HepG2 (cell line): ENCODE measurements around the gene OR6S1. TPM values are rescaled to one million over a fixed set of nuclear protein-coding genes. Genes with fewer than 3 reads are reported as not detected.

Source experiments
- CC2D1A ChIP-seq: sonication (generic); formaldehyde crosslinking; IDR thresholded peaks from 2 replicates; pipeline ENCODE4 v1.8.1; 2023; ENCODE audit warnings: mild to moderate bottlenecking, missing genetic modification reagents
- HNRNPK ChIP-seq: fragments of 200-400 bp; formaldehyde crosslinking; IDR thresholded peaks from 2 replicates; pipeline ENCODE4 v1.6.1; 2018; ENCODE audit warnings: low read length, low read depth, moderate library complexity, mild to moderate bottlenecking; ENCODE audit not compliant: poor library complexity, severe bottlenecking
- ISX ChIP-seq: sonication (generic); formaldehyde crosslinking; conservative IDR thresholded peaks from 2 replicates; pipeline ENCODE4 v1.5.0; 2020; ENCODE audit warnings: missing genetic modification reagents
- JARID2 ChIP-seq: sonication (generic); formaldehyde crosslinking; IDR thresholded peaks from 2 replicates; pipeline ENCODE4 v1.8.1; 2023; ENCODE audit warnings: missing genetic modification reagents, inconsistent platforms; ENCODE audit not compliant: insufficient replicate concordance
- MAZ ChIP-seq, 2 experiments: sonication (generic) in 1 of 2; formaldehyde crosslinking in 1 of 2; IDR thresholded peaks; 2 replicates each; pipeline versions ENCODE4 v1.5.0 to v1.6.1; 2012 to 2020; ENCODE audit warnings: low read depth in 2 of 2, mild to moderate bottlenecking in 2 of 2, borderline replicate concordance in 1 of 2, improper control_type of control experiment in 1 of 2, low read length in 1 of 2, missing genetic modification reagents in 1 of 2, moderate library complexity in 1 of 2
- PAX8 ChIP-seq: sonication (generic); formaldehyde crosslinking; IDR thresholded peaks from 2 replicates; pipeline ENCODE4 v1.8.0; 2022; ENCODE audit warnings: mild to moderate bottlenecking, missing genetic modification reagents, borderline replicate concordance
- XBP1 ChIP-seq: sonication (generic); formaldehyde crosslinking; IDR thresholded peaks from 2 replicates; pipeline ENCODE4 v1.5.0; 2020; ENCODE audit warnings: missing genetic modification reagents
- ZBTB7A ChIP-seq: sonication (generic); formaldehyde crosslinking; IDR thresholded peaks from 2 replicates; pipeline ENCODE4 v1.8.0; 2022; ENCODE audit warnings: mild to moderate bottlenecking, missing genetic modification reagents
- ZMYM2 ChIP-seq: sonication (generic); formaldehyde crosslinking; IDR thresholded peaks from 2 replicates; pipeline ENCODE4 v1.8.0; 2022; ENCODE audit warnings: mild to moderate bottlenecking, missing genetic modification reagents
- ZNF138 ChIP-seq: sonication (generic); formaldehyde crosslinking; IDR thresholded peaks from 2 replicates; pipeline ENCODE4 v1.5.0; 2020; ENCODE audit warnings: mild to moderate bottlenecking, low read depth, missing genetic modification reagents
- ZNF274 ChIP-seq: sonication (generic); formaldehyde crosslinking; IDR thresholded peaks from 2 replicates; pipeline ENCODE4 v1.5.1; 2020; ENCODE audit warnings: mild to moderate bottlenecking, missing genetic modification reagents
- ZNF607 ChIP-seq: sonication (generic); formaldehyde crosslinking; IDR thresholded peaks from 2 replicates; pipeline ENCODE4 v1.5.1; 2020; ENCODE audit warnings: missing genetic modification reagents, mild to moderate bottlenecking, borderline replicate concordance
- polyA plus RNA-seq, 8 experiments: library from polyadenylated mRNA; depleted of rRNA in 3 of 8; stranded (reverse) in 7 of 8; unstranded in 1 of 8; fragments of >200 nt; fragmentation: Illumina TruSeq in 4 of 8; extraction: Trizol in 4 of 8; gene quantifications; 2 replicates each; pipeline versions ENCODE4 v1.2.1 to v1.2.3, GENCODE V29; 2011 to 2016; ENCODE audit warnings: low read depth in 4 of 8, missing spikeins in 1 of 8, mixed read lengths in 1 of 8; ENCODE audit not compliant: insufficient read depth in 1 of 8
- total RNA-seq, 5 experiments: library from RNA; depleted of rRNA; stranded (reverse); fragments of >200 nt; fragmentation: Illumina TruSeq; extraction: Trizol; gene quantifications; 2 replicates each; pipeline ENCODE4 v1.2.3, GENCODE V29; 2016; ENCODE audit warnings: low read depth in 1 of 5
- TF ChIP-seq, protein P1 (sequence below): sonication (generic); formaldehyde crosslinking; IDR thresholded peaks from 2 replicates; pipeline ENCODE4 v1.4.0; 2020; ENCODE audit warnings: missing genetic modification reagents, mild to moderate bottlenecking, borderline replicate concordance
- TF ChIP-seq, protein P2 (sequence below): sonication (generic); formaldehyde crosslinking; IDR thresholded peaks from 2 replicates; pipeline ENCODE4 v1.5.0; 2020; ENCODE audit warnings: mild to moderate bottlenecking, missing genetic modification reagents, borderline replicate concordance
- TF ChIP-seq, protein P3 (sequence below): sonication (generic); formaldehyde crosslinking; IDR thresholded peaks from 2 replicates; pipeline ENCODE4 v1.4.0; 2020; ENCODE audit warnings: missing genetic modification reagents, mild to moderate bottlenecking, borderline replicate concordance

Gene OR6S1
- total and polyA plus RNA-seq, 2 of the 13 experiments (the other 11 are each of a cell fraction or from before 2014, with no cell fraction given): 0.09 TPM; not detected in 1

DNA sequence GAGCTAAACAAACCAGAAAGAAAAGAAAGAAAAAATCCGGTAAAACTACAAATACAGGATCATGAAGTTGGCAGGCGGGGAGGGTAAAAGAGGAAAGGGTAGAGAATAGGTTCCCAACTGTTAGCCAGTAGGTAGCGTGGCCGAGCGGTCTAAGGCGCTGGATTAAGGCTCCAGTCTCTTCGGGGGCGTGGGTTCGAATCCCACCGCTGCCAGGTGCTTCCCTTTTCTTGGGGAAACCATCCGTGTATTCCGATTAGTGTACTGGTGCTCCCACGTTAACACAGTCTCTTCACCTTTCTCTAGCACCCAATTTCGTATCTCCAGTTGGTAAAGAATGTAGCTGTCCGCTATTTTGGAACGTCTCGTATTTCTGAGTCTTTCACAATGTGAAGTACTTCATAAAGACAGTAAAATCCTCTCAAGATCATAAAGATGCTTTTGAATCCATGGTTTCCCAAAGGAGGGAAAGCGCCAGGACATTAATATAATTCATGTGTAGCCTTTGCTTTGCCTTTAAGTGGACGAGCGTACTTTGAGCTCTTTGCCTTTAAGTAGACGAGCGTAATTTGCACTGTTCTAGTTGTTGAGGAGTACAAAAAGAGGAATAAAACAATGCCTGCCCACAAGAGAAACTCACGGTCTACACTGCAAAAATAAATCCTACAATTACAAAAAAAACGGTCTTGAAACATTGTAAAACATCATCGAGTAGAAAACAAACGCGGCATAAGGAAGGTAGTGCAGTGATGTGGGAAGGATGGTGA lies 31.3 kb downstream of the OR6S1 start (continued):
- TF ChIP-seq, protein P1, sequence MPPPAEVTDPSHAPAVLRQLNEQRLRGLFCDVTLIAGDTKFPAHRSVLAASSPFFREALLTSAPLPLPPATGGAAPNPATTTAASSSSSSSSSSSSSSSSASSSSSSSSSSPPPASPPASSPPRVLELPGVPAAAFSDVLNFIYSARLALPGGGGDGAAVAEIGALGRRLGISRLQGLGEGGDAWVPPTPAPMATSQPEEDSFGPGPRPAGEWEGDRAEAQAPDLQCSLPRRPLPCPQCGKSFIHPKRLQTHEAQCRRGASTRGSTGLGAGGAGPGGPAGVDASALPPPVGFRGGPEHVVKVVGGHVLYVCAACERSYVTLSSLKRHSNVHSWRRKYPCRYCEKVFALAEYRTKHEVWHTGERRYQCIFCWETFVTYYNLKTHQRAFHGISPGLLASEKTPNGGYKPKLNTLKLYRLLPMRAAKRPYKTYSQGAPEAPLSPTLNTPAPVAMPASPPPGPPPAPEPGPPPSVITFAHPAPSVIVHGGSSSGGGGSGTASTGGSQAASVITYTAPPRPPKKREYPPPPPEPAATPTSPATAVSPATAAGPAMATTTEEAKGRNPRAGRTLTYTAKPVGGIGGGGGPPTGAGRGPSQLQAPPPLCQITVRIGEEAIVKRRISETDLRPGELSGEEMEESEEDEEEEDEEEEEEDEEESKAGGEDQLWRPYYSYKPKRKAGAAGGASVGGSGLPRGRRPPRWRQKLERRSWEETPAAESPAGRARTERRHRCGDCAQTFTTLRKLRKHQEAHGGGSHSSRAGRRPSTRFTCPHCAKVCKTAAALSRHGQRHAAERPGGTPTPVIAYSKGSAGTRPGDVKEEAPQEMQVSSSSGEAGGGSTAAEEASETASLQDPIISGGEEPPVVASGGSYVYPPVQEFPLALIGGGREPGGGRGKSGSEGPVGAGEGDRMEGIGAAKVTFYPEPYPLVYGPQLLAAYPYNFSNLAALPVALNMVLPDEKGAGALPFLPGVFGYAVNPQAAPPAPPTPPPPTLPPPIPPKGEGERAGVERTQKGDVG (CRISPR knock-in tag): no peak
- TF ChIP-seq HNRNPK (no peak), ZMYM2 (CRISPR knock-in tag) (peak; percentile 93), ZNF607 (peak; percentile 66; the same call in 1 of the 2 replicates), MAZ (IDR thresholded peaks at IDR 0.05; ENCODE audit: borderline replicate concordance, low read depth, low read length) (no peak), MAZ (CRISPR knock-in tag; IDR thresholded peaks at IDR 0.05; ENCODE audit: low read depth) (peak; percentile 55), ZNF138 (CRISPR knock-in tag) (peak; percentile 35; the same call in 1 of the 2 replicates), XBP1 (CRISPR knock-in tag) (no peak), JARID2 (CRISPR knock-in tag) (no peak), ISX (CRISPR knock-in tag) (no peak), ZBTB7A (CRISPR knock-in tag) (no peak), PAX8 (no peak), CC2D1A (CRISPR knock-in tag) (no peak), ZNF274 (CRISPR knock-in tag) (no peak)
- TF ChIP-seq, protein P2, sequence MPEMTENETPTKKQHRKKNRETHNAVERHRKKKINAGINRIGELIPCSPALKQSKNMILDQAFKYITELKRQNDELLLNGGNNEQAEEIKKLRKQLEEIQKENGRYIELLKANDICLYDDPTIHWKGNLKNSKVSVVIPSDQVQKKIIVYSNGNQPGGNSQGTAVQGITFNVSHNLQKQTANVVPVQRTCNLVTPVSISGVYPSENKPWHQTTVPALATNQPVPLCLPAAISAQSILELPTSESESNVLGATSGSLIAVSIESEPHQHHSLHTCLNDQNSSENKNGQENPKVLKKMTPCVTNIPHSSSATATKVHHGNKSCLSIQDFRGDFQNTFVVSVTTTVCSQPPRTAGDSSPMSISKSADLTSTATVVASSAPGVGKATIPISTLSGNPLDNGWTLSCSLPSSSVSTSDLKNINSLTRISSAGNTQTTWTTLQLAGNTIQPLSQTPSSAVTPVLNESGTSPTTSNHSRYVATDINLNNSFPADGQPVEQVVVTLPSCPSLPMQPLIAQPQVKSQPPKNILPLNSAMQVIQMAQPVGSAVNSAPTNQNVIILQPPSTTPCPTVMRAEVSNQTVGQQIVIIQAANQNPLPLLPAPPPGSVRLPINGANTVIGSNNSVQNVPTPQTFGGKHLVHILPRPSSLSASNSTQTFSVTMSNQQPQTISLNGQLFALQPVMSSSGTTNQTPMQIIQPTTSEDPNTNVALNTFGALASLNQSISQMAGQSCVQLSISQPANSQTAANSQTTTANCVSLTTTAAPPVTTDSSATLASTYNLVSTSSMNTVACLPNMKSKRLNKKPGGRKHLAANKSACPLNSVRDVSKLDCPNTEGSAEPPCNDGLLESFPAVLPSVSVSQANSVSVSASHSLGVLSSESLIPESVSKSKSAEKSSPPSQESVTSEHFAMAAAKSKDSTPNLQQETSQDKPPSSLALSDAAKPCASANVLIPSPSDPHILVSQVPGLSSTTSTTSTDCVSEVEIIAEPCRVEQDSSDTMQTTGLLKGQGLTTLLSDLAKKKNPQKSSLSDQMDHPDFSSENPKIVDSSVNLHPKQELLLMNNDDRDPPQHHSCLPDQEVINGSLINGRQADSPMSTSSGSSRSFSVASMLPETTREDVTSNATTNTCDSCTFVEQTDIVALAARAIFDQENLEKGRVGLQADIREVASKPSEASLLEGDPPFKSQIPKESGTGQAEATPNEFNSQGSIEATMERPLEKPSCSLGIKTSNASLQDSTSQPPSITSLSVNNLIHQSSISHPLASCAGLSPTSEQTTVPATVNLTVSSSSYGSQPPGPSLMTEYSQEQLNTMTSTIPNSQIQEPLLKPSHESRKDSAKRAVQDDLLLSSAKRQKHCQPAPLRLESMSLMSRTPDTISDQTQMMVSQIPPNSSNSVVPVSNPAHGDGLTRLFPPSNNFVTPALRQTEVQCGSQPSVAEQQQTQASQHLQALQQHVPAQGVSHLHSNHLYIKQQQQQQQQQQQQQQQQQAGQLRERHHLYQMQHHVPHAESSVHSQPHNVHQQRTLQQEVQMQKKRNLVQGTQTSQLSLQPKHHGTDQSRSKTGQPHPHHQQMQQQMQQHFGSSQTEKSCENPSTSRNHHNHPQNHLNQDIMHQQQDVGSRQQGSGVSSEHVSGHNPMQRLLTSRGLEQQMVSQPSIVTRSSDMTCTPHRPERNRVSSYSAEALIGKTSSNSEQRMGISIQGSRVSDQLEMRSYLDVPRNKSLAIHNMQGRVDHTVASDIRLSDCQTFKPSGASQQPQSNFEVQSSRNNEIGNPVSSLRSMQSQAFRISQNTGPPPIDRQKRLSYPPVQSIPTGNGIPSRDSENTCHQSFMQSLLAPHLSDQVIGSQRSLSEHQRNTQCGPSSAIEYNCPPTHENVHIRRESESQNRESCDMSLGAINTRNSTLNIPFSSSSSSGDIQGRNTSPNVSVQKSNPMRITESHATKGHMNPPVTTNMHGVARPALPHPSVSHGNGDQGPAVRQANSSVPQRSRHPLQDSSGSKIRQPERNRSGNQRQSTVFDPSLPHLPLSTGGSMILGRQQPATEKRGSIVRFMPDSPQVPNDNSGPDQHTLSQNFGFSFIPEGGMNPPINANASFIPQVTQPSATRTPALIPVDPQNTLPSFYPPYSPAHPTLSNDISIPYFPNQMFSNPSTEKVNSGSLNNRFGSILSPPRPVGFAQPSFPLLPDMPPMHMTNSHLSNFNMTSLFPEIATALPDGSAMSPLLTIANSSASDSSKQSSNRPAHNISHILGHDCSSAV (CRISPR knock-in tag): no peak
- TF ChIP-seq, protein P3, sequence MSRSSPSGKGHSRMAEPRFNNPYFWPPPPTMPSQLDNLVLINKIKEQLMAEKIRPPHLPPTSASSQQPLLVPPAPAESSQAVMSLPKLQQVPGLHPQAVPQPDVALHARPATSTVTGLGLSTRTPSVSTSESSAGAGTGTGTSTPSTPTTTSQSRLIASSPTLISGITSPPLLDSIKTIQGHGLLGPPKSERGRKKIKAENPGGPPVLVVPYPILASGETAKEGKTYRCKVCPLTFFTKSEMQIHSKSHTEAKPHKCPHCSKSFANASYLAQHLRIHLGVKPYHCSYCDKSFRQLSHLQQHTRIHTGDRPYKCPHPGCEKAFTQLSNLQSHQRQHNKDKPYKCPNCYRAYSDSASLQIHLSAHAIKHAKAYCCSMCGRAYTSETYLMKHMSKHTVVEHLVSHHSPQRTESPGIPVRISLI (CRISPR knock-in tag): peak; percentile 16; the same call in 1 of the 2 replicates
